ENCODE measurements around the gene C10orf88.
A peak's percentile ranks its signal among the peaks of the same experiment; 100 is the strongest.
"Not testable (repeated sequence)": the region's sequence is repeated elsewhere in the genome, so short reads cannot be mapped to it uniquely, and the experiment has no call there.

Gene C10orf88

GRCh38 chr10:122962405-122962804 lies 8.4 kb upstream of the C10orf88 start:
- DNase-seq (ENCODE audit: low spot score) = no peak

GRCh38 chr10:122957474-122957873 lies 3.4 kb upstream of the C10orf88 start:
- DNase-seq (ENCODE audit: low spot score) = no peak

DNA sequence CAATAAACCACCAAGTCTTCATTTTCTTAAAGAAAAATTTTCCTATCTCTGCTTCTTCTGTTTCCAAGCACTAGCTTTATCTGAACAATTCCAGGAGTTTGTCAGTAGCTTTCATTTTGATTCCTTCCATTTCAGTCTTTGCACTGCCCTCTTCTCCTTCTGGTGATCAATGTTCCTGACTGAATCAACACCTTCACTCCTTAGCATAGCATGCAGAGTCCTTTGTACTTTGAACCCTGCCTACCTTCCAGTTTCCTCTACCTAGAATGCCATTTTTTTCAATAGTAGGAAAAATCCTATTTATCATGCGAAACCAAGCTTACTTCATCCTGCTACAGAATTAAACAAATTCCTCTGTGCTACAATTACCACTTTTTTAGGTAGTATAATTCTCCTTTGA lies 1.9 kb upstream of the C10orf88 start:
- no peak for DNase-seq (ENCODE audit: low spot score)

GRCh38 chr10:122954731-122955050 lies 664 bp upstream of the C10orf88 start:
- no peak for DNase-seq (ENCODE audit: low spot score)

- no peak for DNase-seq (ENCODE audit: low spot score)
These were observed 4.7 kb downstream of the C10orf88 start for GRCh38 chr10:122949296-122949695.

DNA sequence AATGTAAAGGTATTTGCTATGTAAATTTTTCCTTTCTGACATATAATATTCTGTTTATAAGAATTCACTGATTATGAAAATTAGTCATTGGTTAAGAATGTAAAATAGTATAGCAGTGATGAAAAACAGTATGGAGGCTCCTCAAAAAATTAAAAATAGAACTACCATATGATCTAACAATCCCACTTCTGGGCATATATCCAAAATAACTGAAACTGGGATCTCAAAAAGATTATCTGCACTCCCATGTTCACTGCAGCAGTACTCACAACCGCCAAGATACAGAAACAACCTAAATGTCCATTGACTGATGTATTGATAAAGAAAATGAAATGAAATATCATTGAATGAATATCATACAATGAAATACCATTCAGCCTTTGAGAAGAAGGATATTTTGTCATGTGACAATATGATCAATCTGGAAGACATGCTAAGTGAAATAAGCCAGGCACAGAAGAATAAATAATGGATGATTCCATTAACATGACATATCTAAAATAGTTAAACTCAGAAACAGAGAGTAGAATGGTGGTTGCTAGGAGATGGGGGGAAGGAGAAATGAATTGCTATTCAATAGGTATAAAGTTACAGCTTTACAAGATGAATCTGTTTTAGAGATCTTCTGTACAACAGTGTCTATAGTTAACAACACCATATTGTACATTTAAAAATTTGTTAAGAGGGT lies 14.0 kb downstream of the C10orf88 start:
- DNase-seq (ENCODE audit: low spot score) = no peak

- DNase-seq (ENCODE audit: low spot score) = no peak
These were observed 14.7 kb downstream of the C10orf88 start for GRCh38 chr10:122939133-122939855.

GRCh38 chr10:122931088-122931906 lies 22.7 kb downstream of the C10orf88 start:
- no peak for DNase-seq (ENCODE audit: low spot score)

GRCh38 chr10:122930140-122930539 lies 23.9 kb downstream of the C10orf88 start:
- no peak for DNase-seq (ENCODE audit: low spot score)

DNA sequence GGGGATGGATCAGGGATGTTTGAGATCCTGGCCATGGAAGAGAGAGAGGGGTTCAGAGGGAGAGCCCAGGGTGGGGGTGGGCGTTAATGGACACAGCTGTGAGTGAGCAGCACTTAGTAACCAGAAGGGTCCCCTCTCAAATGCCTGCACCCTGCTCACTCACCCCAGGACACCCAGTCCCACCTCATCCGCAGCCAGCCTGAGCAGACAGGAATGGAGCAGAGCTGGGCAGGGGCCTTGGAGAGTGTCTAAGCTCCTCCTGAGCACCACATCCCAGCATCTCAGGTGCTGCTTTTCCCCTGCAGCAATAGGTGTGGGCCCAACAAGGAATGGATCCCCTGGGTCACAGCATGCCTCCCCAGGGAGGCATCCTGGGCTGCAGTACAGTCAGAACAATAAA lies 38.3 kb downstream of the C10orf88 start:
- DNase-seq (ENCODE audit: low spot score) = no peak

- DNase-seq (ENCODE audit: low spot score) = peak; percentile 77
These were observed 42.0 kb downstream of the C10orf88 start for GRCh38 chr10:122911889-122912484.

GRCh38 chr10:122910310-122910709 lies 43.7 kb downstream of the C10orf88 start, which contains the start of gene FAM24A:
Gene FAM24A (plus strand): TSS chr10:122910610. CDS start chr10:122911635, 1,025 bp downstream.
- DNase-seq (ENCODE audit: low spot score) = no peak

GRCh38 chr10:122903861-122904260 lies 50.2 kb downstream of the C10orf88 start:
- DNase-seq (ENCODE audit: low spot score) = not testable (repeated sequence)

DNA sequence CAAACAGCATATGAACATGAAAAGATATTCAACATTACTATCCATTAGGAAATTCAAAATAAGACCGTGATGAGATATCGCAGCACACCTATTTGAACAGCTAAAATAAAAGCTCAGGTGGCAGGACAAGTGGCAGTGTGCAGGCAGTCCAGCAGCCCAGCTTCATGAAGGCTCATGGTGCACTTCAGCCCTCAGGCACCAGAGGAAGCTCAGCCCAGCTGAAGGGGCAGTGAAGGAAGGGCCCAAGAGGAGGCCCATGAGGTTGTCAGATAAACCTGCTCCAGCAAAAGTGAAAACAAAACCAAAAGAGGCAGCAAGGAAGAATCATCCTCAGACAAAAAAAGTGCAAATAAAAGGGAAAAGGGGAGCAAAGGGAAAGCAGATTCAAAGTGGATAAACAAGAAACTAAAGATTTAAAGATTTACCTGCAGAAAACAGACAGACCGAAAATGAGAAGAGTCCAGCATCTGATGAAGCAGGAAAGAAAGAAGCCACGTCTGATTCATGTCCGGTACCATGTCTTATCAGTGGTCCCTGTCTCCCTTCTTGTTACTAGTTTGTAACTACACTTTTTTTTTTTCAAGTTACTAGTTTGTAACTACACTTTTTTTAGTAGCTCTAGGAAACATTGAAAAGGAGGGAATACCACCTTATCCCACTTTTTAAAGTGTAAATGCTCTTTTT lies 59.6 kb downstream of the C10orf88 start:
- DNase-seq (ENCODE audit: low spot score) = no peak

GRCh38 chr10:122884166-122884565 lies 69.9 kb downstream of the C10orf88 start:
- DNase-seq (ENCODE audit: low spot score) = no peak

DNA sequence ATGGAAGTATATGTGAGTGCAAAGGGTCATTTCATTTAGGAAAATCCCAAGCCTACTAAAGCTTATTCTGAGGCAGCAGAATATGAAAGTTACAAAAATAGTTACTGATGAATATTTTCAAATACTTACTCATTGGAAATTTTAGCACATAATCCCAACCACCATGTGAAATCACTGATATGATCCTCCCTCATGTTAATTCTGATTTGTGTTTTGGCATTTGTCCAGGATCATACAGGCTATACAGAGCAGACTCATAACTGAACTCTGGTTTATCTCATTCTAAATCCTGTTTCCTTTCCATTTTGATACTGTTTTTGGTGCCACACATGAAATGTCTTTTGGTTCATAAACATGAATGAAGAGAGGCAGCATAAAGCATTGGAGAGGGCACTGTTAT lies 71.3 kb downstream of the C10orf88 start:
- no peak for DNase-seq (ENCODE audit: low spot score)
